ENCODE results near the gene NELFE.

DNA sequence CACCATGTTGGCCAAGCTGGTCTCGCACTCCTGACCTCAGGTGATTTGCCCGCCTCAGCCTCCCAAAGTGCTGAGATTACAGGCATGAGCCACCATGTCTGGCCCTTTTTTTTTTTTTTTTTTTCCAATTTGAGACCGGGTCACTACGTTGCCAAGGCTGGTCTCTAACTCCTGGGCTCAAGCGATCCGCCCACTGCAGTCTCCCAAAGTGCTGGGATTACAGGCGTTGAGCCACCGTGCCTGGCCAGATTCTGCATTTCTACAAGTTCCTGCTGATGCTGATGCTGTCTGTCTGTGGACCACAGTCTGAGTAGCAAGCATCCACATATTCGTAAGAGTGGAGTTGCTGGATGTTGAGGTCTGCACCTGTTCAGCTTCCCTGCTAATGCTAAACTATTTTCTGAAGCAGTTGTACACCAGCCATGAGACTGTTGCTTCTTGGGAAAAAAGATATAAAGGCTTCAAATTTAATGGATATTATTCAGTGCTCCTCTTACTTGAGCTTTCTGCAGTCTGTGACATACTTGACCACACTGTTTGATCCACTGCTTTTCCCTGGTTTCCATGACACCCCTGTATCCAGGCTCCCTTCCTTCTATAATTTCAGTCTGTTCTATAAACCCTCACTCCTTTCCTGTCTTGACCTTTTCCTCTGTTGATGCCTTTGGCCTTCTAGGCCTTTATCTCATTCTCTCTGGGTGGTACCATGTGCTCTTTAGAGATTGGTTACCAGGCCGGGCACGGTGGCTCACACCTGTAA lies 46.8 kb downstream of the NELFE start:
- TF ChIP-seq, protein P1, sequence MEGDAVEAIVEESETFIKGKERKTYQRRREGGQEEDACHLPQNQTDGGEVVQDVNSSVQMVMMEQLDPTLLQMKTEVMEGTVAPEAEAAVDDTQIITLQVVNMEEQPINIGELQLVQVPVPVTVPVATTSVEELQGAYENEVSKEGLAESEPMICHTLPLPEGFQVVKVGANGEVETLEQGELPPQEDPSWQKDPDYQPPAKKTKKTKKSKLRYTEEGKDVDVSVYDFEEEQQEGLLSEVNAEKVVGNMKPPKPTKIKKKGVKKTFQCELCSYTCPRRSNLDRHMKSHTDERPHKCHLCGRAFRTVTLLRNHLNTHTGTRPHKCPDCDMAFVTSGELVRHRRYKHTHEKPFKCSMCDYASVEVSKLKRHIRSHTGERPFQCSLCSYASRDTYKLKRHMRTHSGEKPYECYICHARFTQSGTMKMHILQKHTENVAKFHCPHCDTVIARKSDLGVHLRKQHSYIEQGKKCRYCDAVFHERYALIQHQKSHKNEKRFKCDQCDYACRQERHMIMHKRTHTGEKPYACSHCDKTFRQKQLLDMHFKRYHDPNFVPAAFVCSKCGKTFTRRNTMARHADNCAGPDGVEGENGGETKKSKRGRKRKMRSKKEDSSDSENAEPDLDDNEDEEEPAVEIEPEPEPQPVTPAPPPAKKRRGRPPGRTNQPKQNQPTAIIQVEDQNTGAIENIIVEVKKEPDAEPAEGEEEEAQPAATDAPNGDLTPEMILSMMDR (IDR thresholded peaks at IDR 0.05) = no peak
- TF ChIP-seq POLR2A (IDR thresholded peaks at IDR 0.05) (no peak), POLR2AphosphoS5 (IDR thresholded peaks at IDR 0.05) (no peak)
